Measurements from ENCODE around the gene ZMYND11. TPM values are rescaled to one million over a fixed set of nuclear protein-coding genes. Genes with fewer than 3 reads are reported as not detected.

ZMYND11 gene
- total RNA-seq, 3 donors from 2014 or later (not counting 1 experiment from before 2014, with no cell fraction given): 50.6 to 63.9 (median 52.6) TPM

- Histone ChIP-seq H3K36me3 (ENCODE audit: control insufficient read depth, insufficient read depth, low read length) (peaks cover 7% of the 10 kb centered on the region), H3K9me3 (ENCODE audit: control insufficient read depth, insufficient read depth, low read length) (no peaks in the 10 kb centered on the region), H3K4me3 (ENCODE audit: low read length) (no peak overlapping the region), H3K27me3 (ENCODE audit: control insufficient read depth, insufficient read depth, low read length) (no peaks in the 10 kb centered on the region), H3K4me1 (ENCODE audit: control insufficient read depth, insufficient read depth, low read length) (no peaks in the 10 kb centered on the region), H3K27ac (ENCODE audit: low read length) (no peak overlapping the region)
- peak overlapping the region in 1 of 2 donors; percentile 54 for H3K27ac Mint-ChIP-seq
- TF ChIP-seq, protein P1, sequence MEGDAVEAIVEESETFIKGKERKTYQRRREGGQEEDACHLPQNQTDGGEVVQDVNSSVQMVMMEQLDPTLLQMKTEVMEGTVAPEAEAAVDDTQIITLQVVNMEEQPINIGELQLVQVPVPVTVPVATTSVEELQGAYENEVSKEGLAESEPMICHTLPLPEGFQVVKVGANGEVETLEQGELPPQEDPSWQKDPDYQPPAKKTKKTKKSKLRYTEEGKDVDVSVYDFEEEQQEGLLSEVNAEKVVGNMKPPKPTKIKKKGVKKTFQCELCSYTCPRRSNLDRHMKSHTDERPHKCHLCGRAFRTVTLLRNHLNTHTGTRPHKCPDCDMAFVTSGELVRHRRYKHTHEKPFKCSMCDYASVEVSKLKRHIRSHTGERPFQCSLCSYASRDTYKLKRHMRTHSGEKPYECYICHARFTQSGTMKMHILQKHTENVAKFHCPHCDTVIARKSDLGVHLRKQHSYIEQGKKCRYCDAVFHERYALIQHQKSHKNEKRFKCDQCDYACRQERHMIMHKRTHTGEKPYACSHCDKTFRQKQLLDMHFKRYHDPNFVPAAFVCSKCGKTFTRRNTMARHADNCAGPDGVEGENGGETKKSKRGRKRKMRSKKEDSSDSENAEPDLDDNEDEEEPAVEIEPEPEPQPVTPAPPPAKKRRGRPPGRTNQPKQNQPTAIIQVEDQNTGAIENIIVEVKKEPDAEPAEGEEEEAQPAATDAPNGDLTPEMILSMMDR (IDR thresholded peaks at IDR 0.05): no peak
- H3K9me3 Mint-ChIP-seq: no peaks in the 10 kb centered on the region
- ATAC-seq (no peak), DNase-seq (no peak)
- H3K4me1 Mint-ChIP-seq: peaks cover 19 to 25% of the 10 kb centered on the region in 2 donors
- no peak overlapping the region for H3K4me3 Mint-ChIP-seq
- intact Hi-C loops (cut with micrococcal nuclease): no loop called here
- no peaks in the 10 kb centered on the region for H3K36me3 Mint-ChIP-seq
- no peaks in the 10 kb centered on the region for H3K27me3 Mint-ChIP-seq (ENCODE audit: low read depth in 2 of 2)
Measured at GRCh38 chr10:176677-177076, 41.4 kb downstream of the ZMYND11 start.

GRCh38 chr10:178208-178607, 43.0 kb downstream of the ZMYND11 start:
- Mint-ChIP-seq H3K4me3 (no peak overlapping the region), H3K27ac (no peak overlapping the region), H3K4me1 (peaks cover 14 to 19% of the 10 kb centered on the region in 2 donors), H3K9me3 (no peaks in the 10 kb centered on the region), H3K27me3 (ENCODE audit: low read depth in 2 of 2) (no peaks in the 10 kb centered on the region), H3K36me3 (peaks cover 3% of the 10 kb centered on the region)
- intact Hi-C loops (cut with micrococcal nuclease): no loop called here
- WGBS (ENCODE audit: insufficient coverage): 94% methylated on average over 2 of the region's 2 CpGs
- peaks cover 7% of the 10 kb centered on the region for H3K36me3 ChIP-seq (ENCODE audit: control insufficient read depth, insufficient read depth, low read length)
- ATAC-seq (peak in 2 of 3 donors; percentile 40 to 43), DNase-seq (peak in 1 of 2 donors; percentile 34)
- H3K9me3 ChIP-seq (ENCODE audit: control insufficient read depth, insufficient read depth, low read length): no peaks in the 10 kb centered on the region
- no peak overlapping the region for H3K27ac ChIP-seq (ENCODE audit: low read length)
- TF ChIP-seq, protein P1 (IDR thresholded peaks at IDR 0.05): peak; percentile 51
- H3K4me3 ChIP-seq (ENCODE audit: low read length): no peak overlapping the region
- H3K4me1 ChIP-seq (ENCODE audit: control insufficient read depth, insufficient read depth, low read length): no peaks in the 10 kb centered on the region
- H3K27me3 ChIP-seq (ENCODE audit: control insufficient read depth, insufficient read depth, low read length): no peaks in the 10 kb centered on the region

- TF ChIP-seq, protein P1 (IDR thresholded peaks at IDR 0.05): no peak
- ATAC-seq: no peak
- DNase-seq: no peak
- Mint-ChIP-seq H3K36me3 (peaks cover 5% of the 10 kb centered on the region), H3K27ac (no peak overlapping the region), H3K4me3 (no peak overlapping the region), H3K4me1 (peaks cover 16 to 20% of the 10 kb centered on the region in 2 donors), H3K27me3 (ENCODE audit: low read depth in 2 of 2) (no peaks in the 10 kb centered on the region), H3K9me3 (no peaks in the 10 kb centered on the region)
- Histone ChIP-seq H3K4me1 (ENCODE audit: control insufficient read depth, insufficient read depth, low read length) (no peaks in the 10 kb centered on the region), H3K27ac (ENCODE audit: low read length) (no peak overlapping the region), H3K4me3 (ENCODE audit: low read length) (no peak overlapping the region), H3K36me3 (ENCODE audit: control insufficient read depth, insufficient read depth, low read length) (peaks cover 12% of the 10 kb centered on the region), H3K27me3 (ENCODE audit: control insufficient read depth, insufficient read depth, low read length) (no peaks in the 10 kb centered on the region), H3K9me3 (ENCODE audit: control insufficient read depth, insufficient read depth, low read length) (no peaks in the 10 kb centered on the region)
- intact Hi-C loops (cut with micrococcal nuclease): no loop called here
Measured at GRCh38 chr10:178723-179122, 43.5 kb downstream of the ZMYND11 start.

DNA sequence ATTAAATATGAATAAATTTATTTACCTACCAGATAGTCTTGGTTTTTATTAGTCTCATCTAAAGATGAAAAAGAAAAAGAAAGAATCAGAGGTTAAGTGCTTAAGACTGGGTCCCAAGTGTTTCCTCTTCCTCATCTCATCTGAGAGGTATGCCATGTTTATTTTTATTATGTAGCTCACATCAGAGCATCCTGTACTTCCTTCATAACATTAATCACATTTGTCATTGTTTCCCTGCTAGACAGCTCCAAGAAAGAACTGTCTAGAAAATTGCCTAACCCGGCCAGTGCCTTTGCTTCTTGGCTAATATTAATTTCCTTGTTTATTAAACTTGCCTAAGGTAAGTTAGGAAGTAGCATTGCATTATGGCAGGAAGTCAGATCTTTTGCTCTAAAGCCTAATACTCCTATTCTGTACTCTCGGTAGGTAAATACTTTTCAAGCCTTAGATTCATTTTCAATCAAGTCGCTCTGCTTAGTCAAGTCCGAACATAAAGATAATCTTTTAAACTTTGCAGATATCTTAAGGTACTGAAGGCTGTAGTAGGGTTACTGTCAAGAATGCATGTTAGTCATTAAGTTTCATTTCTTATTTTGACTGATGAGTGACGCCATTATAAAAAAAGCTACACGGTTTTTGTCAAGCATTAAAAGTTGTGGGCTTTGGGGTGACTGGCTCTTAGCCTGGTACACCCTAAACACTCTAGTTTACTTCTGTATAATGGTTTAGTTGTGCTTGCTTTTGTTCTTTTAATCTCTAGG, 47.4 kb downstream of the ZMYND11 start:
- peaks cover 19% of the 10 kb centered on the region for H3K36me3 Mint-ChIP-seq
- intact Hi-C loops (cut with micrococcal nuclease): no loop called here

More for the DNA sequence above, 47.4 kb downstream of the ZMYND11 start:
- no peaks in the 10 kb centered on the region for H3K9me3 ChIP-seq (ENCODE audit: control insufficient read depth, insufficient read depth, low read length)
- no peak for DNase-seq
- no peaks in the 10 kb centered on the region for H3K27me3 Mint-ChIP-seq (ENCODE audit: low read depth in 2 of 2)
- no peak overlapping the region for H3K27ac ChIP-seq (ENCODE audit: low read length)
- peaks cover 17 to 18% of the 10 kb centered on the region in 2 donors for H3K4me1 Mint-ChIP-seq
- no peak overlapping the region for H3K4me3 Mint-ChIP-seq
- 75% methylated on average over 6 of the region's 6 CpGs for WGBS (ENCODE audit: insufficient coverage)
- no peaks in the 10 kb centered on the region for H3K4me1 ChIP-seq (ENCODE audit: control insufficient read depth, insufficient read depth, low read length)
- no peaks in the 10 kb centered on the region for H3K27me3 ChIP-seq (ENCODE audit: control insufficient read depth, insufficient read depth, low read length)
- no peak for ATAC-seq
- H3K9me3 Mint-ChIP-seq: peaks cover 0 to 7% of the 10 kb centered on the region in 2 donors
- H3K4me3 ChIP-seq (ENCODE audit: low read length): no peak overlapping the region
- TF ChIP-seq, protein P1 (IDR thresholded peaks at IDR 0.05): no peak
- peaks cover 12% of the 10 kb centered on the region for H3K36me3 ChIP-seq (ENCODE audit: control insufficient read depth, insufficient read depth, low read length)
- peak overlapping the region in 1 of 2 donors; percentile 38 for H3K27ac Mint-ChIP-seq
